HG03575 (cell line): ENCODE data around the gene IFTAP.

Experiments
- ATAC-seq: cut with Tn5 transposase; IDR thresholded peaks from one replicate; pipeline ENCODE4 v1.9.1; 2021; ENCODE audit not compliant: unreplicated experiment, insufficient number of reproducible peaks, low FRiP score; ENCODE audit errors: extremely low read depth

IFTAP gene

GRCh38 chr11:36695571-36695970, 101.3 kb downstream of the IFTAP start:
- no peak for ATAC-seq

- ATAC-seq, result no peak
Observed at GRCh38 chr11:36696550-36696949, 102.2 kb downstream of the IFTAP start.

GRCh38 chr11:36699271-36699670, 105.0 kb downstream of the IFTAP start:
- no peak for ATAC-seq

GRCh38 chr11:36700246-36700645, 105.9 kb downstream of the IFTAP start:
- no peak for ATAC-seq

- ATAC-seq, result peak; percentile 78
Observed at GRCh38 chr11:36702330-36703054, 108.2 kb downstream of the IFTAP start.

GRCh38 chr11:36703055-36703404, 108.7 kb downstream of the IFTAP start:
- peak; percentile 23 for ATAC-seq
